Stimulated activated CD8-positive, alpha-beta memory T cell treated with anti-CD3 and anti-CD28 coated beads, Interleukin-12 subunit alpha, Interleukin-12 subunit beta, amount 100 ng/mL, for 24 hours (primary cell): ENCODE data around the gene UQCR10.

ENCODE experiments used
- DNase-seq: peaks from one replicate; pipeline ENCODE4 v3.0.0-alpha.2; 2020; ENCODE audit errors: extremely low read depth

UQCR10 gene

DNA sequence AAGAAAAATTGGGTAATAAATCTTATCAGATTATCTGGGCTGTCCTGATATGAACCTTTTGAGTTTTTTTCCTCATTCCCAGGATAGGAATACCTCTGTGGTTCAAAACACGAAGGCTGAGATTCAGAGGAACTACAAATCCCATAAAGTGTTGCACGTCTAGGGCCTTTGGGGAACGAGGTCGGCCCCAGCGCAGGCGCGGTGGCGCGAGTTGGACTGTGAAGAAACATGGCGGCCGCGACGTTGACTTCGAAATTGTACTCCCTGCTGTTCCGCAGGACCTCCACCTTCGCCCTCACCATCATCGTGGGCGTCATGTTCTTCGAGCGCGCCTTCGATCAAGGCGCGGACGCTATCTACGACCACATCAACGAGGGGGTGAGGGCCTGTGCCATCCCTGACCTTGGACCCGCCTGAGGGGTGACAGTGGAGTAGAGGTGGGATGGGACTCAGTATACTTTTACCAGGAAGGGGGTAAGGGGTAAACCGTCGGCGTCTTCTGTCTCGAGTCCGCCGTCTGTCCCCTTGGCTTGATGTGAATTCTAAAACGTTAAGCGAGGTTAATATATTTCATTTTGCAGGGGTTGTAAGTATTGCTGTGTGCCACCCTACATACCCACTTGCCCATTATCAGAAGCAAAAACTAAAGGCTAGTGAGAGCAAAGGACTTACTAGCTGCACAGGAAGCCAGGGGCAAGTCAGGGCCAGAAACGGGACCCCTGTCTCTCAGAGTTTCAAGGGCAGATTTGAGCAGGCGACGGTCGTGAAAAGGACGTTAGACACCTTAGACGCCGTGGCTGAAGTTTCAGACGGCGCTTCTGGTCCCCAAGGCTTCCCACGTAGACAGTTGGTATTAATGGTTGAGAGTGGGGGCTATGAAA lies at the start of gene UQCR10:
UQCR10 (plus strand) TSS at position 199 of the 881 bp plus-strand sequence; CDS start at position 229, 30 bp downstream.
- DNase-seq: peak; percentile 89

DNA sequence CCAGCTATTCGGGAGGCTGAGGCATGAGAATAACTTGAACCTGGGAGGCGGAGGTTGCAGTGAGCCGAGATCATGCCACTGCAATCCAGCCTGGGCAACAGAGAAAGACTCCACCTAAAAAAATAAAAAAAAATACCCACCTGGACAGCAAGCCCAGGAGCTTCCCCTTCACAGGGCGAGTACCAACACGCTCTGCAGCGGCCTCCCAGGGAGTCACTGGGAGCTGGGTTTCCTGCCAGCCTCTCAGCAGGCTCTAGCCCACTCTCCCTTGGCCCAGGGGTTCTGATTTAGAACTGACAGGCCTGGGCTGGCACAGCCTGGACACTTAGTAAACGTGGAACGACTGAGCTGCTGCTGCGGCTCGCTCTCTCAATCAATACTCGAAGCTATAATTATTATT lies 49.4 kb upstream of the UQCR10 start:
- no peak for DNase-seq

GRCh38 chr22:29718949-29719898 lies 47.9 kb upstream of the UQCR10 start:
- DNase-seq: no peak

GRCh38 chr22:29719899-29720645 lies 47.1 kb upstream of the UQCR10 start, which contains the start of gene CABP7:
CABP7 (plus strand) TSS chr22:29720003; CDS start chr22:29720425, 422 bp downstream.
- DNase-seq: no peak

DNA sequence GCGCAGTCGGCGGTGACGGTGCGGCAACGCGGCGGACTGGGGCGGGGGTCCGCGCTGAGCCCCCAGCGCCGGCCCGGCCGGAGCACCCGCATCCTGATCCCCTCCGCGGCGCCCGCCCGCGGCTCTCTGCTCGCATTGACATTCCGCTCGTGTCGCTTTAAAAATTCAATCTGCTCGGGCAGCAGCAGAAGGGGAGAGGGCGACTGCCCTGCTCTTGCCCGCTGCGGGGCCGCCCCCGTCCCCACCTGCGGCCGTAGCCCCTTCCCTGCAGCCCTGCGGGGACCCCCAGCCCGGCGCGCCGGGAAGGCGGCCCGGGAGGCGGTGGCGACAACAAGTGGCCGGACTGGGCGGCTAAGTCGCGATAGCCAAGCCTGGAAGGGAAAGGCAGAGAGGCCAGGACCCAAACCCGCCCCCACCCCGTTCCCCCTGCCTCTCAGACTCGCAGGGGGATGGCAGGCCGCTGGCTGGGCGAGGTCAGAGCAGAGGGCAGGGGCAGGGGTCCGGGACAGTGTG lies 46.3 kb upstream of the UQCR10 start:
- no peak for DNase-seq

GRCh38 chr22:29722151-29722550 lies 45.0 kb upstream of the UQCR10 start:
- DNase-seq: no peak

DNA sequence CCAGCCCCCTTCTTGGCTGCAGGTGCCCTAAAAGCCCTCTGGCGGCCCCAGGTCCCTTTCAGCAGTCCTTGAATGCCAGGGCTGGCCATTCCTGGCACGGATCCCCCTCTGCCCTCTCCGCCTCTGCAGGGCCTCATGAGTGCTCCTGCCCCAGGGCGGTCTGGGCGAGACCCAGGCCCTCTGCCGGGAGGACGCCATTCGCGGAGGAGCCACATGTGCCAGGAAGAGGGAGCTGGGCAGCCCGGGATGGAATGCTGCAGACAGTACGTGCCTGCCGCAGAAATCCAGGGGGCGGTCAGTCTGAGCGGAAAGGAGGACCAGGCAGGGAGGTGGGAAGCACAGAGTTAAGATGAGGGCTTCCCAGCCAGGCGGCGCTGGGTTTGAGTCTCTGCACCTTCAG lies 44.6 kb upstream of the UQCR10 start:
- no peak for DNase-seq

GRCh38 chr22:29723766-29724165 lies 43.4 kb upstream of the UQCR10 start:
- no peak for DNase-seq

GRCh38 chr22:29724843-29725242 lies 42.3 kb upstream of the UQCR10 start:
- no peak for DNase-seq

- DNase-seq: no peak
These were observed 41.1 kb upstream of the UQCR10 start for GRCh38 chr22:29726106-29726505.

DNA sequence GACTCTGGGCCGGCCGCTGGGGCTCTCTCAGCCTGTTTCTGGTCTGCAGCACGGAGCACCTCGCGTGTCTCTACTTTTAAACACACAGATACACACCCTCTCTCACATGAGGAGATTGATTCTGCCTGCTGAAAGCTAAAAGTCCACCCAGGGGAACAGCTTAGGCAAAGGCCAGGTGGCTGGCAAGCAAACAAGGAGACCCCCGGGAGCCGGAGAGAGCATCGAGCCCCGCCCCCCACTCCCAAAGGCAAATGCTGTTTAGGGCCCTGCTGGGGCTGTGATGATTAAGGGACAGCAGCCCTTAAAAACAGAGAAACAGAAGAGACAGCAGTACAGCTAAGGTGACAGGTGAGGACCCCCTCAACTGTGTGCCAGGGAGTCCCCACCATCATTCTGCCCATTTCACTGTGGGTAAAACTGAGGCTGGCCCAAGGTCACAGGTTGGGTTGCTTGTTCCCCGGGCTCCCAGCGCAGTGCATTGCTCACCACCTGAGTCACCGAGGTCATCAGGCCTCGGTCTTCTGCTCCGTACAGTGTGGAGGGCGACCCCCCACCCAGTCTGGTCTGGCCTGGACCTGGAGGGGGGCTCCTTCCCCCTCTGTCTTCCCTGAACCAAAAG lies 40.5 kb upstream of the UQCR10 start:
- no peak for DNase-seq

- DNase-seq: no peak
These were observed 40.0 kb upstream of the UQCR10 start for GRCh38 chr22:29727131-29727523.

GRCh38 chr22:29729161-29729560 lies 38.0 kb upstream of the UQCR10 start:
- no peak for DNase-seq

DNA sequence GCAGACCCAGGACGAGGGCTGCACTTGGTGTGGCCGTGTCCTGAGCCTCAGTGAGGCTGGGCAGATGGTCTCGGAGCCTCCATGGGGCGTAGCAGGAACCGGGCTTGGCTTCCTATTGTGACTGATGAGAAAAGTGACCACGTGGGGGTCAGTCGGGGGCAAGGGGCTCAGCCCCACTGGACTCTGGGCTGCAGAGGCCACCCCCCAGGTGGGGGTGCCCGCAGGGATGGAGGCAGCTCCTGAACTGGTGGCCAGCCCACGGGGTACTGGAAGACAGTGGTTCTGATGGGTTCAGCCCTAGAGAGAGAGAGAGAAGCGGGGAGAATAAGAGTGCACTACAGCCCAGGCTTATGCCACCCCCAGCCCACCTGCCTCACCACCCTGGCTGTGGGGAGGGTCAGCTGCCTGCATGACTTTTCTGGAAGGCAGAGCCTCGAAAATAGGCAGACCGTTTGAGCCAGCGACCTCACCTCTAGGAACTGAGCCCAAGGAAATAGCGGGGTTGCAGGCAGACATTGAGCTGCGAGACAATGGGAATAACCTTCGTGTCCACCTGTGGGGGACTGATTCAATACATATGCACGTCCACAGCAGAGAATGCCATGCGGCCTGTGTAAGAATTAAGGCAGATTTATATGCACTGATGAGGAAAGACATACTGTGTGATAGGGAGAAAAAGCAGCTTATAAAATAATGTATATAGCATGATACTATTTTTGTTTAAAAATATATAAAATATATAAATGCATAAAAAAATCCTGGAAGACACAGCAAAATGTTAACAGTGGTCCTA lies 35.9 kb upstream of the UQCR10 start:
- DNase-seq: no peak

- DNase-seq: no peak
These were observed 34.3 kb upstream of the UQCR10 start for GRCh38 chr22:29732883-29733282.

GRCh38 chr22:29733362-29734201 lies 33.6 kb upstream of the UQCR10 start:
- DNase-seq: no peak

GRCh38 chr22:29734406-29734805 lies 32.8 kb upstream of the UQCR10 start:
- no peak for DNase-seq

GRCh38 chr22:29734838-29735237 lies 32.3 kb upstream of the UQCR10 start:
- no peak for DNase-seq

DNA sequence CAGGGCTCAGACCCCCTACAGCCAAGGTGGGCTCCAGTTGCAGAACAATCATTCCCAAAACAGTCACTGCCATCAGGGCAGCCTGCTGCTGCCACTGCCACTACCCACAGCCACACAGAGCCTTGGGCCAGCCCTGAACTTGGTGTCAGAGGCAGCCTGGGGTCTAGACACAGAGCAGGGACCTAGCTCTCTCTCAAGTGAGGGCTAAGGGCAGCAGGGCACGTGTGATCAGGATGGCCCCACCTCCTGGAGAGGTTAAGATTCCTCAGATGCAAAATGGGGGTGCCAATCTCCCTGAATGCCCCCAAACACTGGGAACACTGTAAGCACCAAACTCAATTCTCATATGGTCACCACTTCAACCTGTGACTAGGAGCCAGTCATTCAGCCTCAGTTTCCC lies 31.8 kb upstream of the UQCR10 start:
- no peak for DNase-seq
